ENCODE measurements around the gene DUSP3.

GRCh38 chr17:43801844-43802243 is 23.1 kb upstream of the DUSP3 start:
- TF ChIP-seq CTCF (IDR thresholded peaks at IDR 0.05) (no peak), POLR2A (IDR thresholded peaks at IDR 0.05) (no peak)

Measured in heart left ventricle (tissue), 13 donors.